ELF-1 (cell line): ENCODE measurements around the gene ADAM11.
A peak's percentile ranks its signal among the peaks of the same experiment; 100 is the strongest.
"Not testable (repeated sequence)": the region's sequence is repeated elsewhere in the genome, so short reads cannot be mapped to it uniquely, and the experiment has no call there.

Experiments
- DNase-seq: peaks from one replicate; pipeline ENCODE4 v3.0.0-alpha.2; 2016; ENCODE audit warnings: low read depth, low spot score

The ADAM11 gene, protein sequence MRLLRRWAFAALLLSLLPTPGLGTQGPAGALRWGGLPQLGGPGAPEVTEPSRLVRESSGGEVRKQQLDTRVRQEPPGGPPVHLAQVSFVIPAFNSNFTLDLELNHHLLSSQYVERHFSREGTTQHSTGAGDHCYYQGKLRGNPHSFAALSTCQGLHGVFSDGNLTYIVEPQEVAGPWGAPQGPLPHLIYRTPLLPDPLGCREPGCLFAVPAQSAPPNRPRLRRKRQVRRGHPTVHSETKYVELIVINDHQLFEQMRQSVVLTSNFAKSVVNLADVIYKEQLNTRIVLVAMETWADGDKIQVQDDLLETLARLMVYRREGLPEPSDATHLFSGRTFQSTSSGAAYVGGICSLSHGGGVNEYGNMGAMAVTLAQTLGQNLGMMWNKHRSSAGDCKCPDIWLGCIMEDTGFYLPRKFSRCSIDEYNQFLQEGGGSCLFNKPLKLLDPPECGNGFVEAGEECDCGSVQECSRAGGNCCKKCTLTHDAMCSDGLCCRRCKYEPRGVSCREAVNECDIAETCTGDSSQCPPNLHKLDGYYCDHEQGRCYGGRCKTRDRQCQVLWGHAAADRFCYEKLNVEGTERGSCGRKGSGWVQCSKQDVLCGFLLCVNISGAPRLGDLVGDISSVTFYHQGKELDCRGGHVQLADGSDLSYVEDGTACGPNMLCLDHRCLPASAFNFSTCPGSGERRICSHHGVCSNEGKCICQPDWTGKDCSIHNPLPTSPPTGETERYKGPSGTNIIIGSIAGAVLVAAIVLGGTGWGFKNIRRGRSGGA

DNA sequence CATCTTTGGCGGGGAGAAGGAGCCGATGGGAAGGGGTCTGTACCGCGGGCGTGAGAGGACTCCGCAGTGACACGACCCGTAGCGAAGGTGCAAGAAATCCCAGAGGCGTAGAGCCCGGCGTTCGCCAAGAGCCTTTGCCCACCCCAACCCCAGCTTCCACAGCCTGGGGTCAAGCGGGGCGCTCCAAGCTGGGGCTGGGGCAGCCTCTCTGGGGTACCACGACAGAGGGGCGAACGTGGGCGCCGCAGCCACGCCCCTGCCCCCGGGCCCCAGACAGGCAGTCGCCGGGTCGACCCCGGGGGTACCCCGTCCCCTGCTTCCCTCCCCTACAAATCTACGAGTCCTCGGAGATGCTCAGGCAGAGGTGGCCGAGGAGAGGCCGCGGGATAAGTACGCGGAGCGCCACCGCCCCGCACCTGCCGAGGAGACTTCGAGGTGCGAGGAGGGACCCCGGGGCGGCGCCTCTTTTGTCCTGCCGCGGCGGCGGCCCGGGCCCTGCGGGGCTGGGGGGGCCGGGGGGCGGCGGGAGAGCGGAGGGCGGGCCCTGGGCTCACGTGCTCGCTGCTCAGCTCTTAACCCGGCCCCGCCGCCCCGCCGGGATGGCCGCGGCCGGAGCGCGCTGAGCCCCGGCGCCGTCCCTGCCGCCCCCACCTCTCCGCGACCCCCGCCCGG is at the start of gene ADAM11:
TSS of gene ADAM11 (plus strand) at position 575 of the 672 bp plus-strand sequence. CDS start 212 bp downstream, outside the sequence.
- DNase-seq = no peak

DNA sequence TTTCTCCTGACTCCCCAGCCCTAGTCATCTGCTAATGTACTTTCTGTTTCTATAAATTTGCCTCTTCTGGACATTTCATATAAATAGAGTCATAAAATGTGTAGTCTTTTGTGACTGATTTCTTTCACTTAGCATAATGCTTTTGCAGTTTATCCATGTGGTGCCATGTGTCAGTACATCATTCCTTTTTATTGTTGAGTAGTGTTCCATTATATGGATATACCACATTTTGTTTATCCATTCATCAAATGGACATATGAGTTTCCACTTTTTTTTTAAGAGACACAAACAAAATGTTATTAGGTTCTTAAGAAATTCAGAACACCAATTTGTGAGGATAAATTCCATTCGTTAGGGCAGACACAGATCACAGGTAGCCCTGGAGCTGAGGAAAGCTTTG is 39.3 kb upstream of the ADAM11 start:
- DNase-seq = no peak

- DNase-seq = no peak
These were observed 36.5 kb upstream of the ADAM11 start for GRCh38 chr17:44722254-44722653.

DNA sequence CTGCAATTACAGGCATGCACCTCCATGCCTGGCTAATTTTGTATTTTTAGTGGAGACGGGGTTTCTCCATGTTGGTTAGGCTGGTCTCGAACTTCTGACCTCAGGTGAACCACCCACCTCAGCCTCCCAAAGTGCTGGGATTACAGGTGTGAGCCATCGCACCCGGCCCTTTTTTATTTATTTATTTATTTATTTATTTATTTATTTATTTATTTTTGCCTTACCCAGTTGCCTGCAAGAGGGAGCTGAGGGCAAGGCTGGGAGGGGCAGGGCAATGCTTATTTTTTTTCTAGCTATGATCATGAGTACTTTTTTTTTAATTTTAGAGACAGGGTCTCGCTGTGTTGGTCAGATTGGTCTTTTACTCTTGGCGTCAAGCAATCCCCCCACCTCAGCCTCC is 32.7 kb upstream of the ADAM11 start:
- DNase-seq = not testable (repeated sequence)

- peak; percentile 44 for DNase-seq
These were observed 25.0 kb upstream of the ADAM11 start for GRCh38 chr17:44733753-44734152.

GRCh38 chr17:44734272-44734671 is 24.5 kb upstream of the ADAM11 start:
- no peak for DNase-seq

DNA sequence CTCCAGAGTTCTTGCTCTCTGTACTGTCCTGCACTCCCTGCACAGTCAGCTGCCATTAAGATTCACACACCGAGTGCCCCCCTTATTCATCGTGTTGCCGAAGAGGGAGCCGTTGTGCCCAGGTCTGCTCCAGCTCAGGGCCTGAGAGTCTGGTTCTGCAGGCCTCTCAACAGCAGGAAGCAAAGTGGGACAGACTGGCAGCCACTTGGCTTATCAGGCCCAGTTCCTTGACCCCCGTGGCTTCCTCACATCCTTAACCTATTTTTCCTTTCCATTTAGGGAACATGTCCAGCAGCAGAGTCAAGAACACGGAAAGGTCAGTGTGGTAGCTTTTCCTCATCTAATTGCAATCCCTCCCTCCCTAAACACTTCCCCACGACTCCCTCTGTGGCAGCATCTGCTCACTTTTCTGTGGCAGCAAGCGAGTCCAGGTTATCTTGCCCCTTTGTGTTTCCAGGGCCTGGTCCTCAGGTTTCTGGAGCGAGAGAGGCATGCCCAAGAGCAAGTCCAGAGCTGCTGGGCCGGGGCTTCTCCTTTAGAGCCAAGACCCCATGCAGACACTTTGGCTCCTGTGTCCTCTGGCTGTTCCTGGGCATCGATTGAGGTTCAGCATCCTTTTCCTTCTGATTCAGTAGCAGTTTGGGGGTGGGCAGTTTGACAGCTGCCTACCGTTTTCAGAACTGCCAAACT is 22.1 kb upstream of the ADAM11 start:
- no peak for DNase-seq

DNA sequence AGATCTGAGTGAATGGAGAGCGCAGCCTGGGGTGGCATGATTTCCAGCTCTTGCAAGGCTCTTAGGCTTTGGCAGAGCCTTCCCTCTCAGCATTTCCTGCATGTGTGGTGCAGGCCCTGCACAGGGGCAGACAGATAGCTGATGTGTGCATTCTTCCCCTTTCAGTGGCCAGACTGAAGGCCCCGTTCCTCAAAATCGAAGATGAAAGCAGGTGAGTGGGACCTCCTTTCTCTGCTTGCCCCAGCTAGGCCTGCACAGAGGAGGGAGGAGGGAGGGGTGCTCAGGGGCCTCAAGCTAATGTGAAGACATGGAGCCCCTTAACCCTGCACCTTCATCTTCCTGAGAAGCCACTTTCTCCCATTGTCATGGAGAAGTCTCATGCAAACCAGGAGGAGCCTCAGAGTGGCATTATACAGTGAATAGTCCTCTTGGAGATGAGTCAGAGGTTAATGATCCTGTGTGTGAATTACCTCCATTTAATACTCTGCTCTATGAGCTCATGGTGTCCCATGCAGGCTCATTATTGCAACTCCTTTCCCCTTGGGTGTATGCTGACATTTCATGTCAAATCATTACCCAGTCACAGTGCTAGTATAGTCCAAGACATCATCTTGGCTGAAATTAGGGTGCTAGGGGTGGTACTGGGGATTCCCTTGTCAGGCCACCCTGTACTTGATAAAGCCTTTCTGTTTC is 20.4 kb upstream of the ADAM11 start:
- DNase-seq = no peak

DNA sequence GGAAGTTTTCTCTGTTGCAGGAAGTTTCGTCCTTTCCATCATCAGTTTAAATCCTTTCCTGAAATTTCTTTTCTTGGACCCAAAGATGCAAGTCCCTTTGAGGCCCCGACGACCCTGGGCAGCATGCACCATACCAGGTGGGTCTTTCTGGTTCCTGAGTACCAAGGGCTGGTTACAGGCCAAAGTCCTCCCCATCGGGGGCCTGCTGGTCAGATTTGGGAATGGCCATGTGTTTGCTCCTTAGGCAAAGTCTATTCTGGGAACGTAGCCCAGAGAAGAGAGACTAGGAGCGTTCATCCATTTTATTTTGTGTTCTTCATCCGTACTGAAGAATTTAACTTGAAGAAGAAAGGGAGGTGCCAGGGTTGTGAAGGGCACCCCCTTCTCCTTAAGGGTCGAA is 17.5 kb upstream of the ADAM11 start:
- no peak for DNase-seq

GRCh38 chr17:44745301-44745700 is 13.5 kb upstream of the ADAM11 start:
- DNase-seq = no peak

GRCh38 chr17:44745738-44746137 is 13.1 kb upstream of the ADAM11 start:
- DNase-seq = not testable (repeated sequence)

DNA sequence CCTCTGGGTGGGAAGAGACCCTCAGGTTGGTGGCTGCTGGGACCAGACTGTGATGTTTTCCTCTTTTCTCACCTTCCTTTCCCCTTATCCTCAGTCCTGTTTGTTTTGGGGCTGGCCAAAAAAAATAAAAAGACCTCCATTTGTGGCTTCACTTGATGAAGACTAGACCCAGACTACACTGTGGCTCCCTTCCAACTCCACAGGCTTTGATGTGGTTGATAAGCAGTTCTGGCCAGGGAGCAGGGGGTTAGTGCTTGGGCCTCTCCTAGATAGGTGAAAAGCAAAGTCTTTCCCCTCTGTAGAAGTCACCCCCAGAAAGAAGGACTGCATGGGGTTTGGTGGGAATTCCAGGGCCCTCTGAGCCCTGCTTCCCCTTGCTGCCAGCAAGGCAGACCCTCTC is 11.2 kb upstream of the ADAM11 start:
- no peak for DNase-seq

- DNase-seq = no peak
These were observed 9.5 kb upstream of the ADAM11 start for GRCh38 chr17:44749076-44749979.

- no peak for DNase-seq
These were observed 8.8 kb upstream of the ADAM11 start for GRCh38 chr17:44749980-44750318.

DNA sequence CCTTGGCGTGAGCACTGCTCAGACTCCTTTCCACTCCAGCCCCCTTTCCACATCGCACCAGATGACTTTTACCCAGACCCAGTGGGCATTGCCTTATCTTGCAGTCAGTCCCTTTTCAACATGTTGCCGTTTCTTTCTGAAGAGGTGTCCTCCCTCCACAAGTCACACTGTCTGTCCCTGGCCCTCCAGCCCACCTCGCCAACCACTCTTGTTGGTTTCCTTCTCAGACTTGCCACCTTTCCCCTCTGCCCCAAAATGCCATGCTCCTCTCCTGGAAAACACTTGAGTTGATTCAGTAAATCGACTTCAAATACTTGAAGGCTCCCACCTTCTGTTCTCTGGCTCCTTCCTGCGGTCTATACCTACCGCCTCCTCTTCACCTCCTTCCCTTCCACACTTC is 7.5 kb upstream of the ADAM11 start:
- DNase-seq = no peak

DNA sequence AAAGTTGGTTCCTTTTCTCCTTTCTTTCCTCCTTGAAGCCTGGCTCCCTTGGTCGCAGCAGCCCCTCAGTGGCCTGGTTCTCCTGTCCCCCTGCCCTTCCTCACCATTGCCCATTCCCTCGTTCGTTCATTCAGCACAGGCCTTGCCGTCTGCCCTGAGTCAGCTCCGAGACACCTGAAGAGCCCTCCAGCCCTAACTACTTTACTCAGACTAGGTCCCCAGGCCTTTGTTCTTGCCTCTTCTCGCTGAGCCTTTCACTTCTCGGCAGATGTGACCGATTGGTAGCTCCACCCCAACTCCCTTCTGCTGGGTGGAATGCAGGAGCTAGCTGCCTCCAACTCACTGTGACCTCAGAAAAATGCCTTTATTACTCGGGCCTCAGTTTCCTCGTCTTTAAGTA is 7.0 kb upstream of the ADAM11 start:
- DNase-seq = no peak

DNA sequence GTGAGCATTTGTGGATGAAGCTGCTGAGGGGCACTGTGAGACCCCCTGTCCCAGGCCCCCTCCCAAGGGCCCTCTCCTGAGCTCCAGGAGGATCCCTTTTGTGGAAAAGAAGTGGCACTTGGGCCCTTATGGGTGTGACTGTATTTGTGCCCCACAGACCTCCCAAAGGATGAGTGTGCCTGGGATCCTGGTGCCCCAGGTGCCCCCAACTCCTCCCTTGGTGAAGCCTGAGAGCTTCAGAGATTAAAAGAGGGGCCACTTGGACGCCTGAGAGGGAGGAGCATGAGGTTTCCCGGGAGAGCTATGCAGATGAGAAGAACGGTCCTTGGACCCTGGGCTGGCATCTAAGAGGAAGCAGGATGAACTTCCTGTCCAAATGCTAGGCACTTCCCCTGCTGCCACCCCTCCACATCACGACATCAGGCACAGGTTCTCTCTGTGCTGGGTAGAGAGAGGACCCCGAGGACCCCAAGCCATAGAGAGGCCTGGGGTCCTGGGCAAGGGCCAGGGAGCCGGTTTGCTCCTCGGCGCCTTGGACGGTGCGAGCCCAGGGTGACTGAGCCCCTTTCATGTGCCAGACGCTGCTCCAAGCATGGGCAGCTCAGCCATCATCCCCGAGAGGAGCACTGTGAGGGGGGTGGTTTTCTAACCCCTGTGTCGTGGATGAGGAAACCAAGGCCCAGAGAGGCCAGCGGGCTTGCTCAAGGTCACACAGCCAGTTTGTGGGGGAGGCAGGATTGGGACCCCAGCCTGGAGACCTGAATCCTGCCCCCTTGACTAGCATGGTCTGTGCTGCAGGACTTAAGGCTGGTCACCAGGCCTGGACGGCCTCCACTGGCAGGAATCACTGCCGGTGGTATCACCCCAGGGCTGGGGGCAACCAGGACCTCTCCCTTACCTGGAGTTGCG is 5.6 kb upstream of the ADAM11 start:
- no peak for DNase-seq

GRCh38 chr17:44754276-44754675 is 4.5 kb upstream of the ADAM11 start:
- DNase-seq = no peak

GRCh38 chr17:44755180-44755579 is 3.6 kb upstream of the ADAM11 start:
- DNase-seq = not testable (repeated sequence)
